Measurements from ENCODE around the gene KRT1.

The KRT1 gene

DNA sequence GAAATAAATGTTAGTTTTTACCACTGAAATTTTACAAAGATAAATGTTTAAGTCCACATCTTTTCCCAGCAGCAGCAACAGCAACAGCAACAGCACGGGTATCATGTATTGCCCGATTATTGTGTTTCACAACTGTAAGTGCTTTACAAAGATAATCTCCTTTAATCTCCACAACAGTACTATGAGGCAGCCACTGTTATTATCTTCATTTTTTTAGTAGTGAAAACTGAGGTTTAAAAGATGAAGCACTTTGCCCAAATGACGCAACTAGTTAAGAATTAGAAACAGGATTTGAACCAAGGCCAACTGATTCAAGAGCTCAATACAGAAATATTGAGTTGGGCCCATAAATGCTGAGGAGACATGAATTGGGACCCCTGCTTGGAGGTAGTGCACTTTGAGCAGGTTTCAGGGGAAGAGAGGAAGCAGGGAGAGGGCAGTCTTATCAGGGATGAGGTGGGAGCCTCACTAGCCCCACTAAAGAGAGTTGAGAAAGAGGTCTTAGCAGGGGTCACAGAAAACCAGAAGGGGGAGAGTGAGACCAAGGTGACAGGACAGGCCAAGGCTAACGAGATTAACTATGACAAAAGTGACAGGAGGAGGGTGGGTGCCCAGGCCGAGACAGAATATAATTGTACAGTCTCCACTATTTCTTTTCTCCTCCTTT lies 43.5 kb downstream of the KRT1 start:
- no peaks in the 10 kb centered on the region for H4K20me1 ChIP-seq (ENCODE audit: low read depth, low read length)

DNA sequence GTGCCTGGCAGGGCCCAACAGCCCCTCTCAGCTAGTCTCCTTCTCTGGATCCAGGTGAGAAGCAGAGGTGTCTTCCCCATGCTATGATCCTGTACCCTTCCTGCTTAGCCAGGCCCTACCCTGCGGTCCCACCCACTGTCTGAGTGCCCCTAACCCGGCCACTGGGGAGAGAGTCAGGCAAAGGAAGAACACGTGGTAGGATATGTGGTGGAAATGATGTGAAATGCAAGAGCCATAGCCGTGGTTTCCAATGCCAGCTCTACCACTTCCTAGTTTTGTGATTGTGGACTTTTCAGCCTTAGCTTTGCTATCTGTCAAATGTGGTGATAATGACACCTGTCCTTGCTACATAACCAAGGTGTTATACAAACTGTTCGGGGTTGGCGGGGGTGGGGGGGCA lies 44.0 kb downstream of the KRT1 start:
- H3K36me3 ChIP-seq (ENCODE audit: low read length): no peaks in the 10 kb centered on the region
- no peak overlapping the region for H3K4me2 ChIP-seq (ENCODE audit: low read depth, low read length, poor library complexity, severe bottlenecking)
- no peak overlapping the region for H3K27ac ChIP-seq (ENCODE audit: low read depth, low read length)
- no peaks in the 10 kb centered on the region for H3K27me3 ChIP-seq (ENCODE audit: low read length)
- H3K4me3 ChIP-seq (ENCODE audit: insufficient read depth, low read length, poor library complexity, severe bottlenecking): no peak overlapping the region
- H3K9me2 ChIP-seq (replicated peaks; ENCODE audit: insufficient read depth, low read length): no peaks in the 10 kb centered on the region
- H4K20me1 ChIP-seq (ENCODE audit: low read depth, low read length): no peaks in the 10 kb centered on the region
- H2AFZ ChIP-seq (ENCODE audit: low read depth, low read length, severe bottlenecking): no peak overlapping the region
- no peak overlapping the region for H3K9ac ChIP-seq (ENCODE audit: low read length)
- no peaks in the 10 kb centered on the region for H3K79me2 ChIP-seq (ENCODE audit: insufficient read depth, low read length)
- H3K9me3 ChIP-seq (ENCODE audit: insufficient read depth, low read length): no peaks in the 10 kb centered on the region
- TF ChIP-seq, protein P1, sequence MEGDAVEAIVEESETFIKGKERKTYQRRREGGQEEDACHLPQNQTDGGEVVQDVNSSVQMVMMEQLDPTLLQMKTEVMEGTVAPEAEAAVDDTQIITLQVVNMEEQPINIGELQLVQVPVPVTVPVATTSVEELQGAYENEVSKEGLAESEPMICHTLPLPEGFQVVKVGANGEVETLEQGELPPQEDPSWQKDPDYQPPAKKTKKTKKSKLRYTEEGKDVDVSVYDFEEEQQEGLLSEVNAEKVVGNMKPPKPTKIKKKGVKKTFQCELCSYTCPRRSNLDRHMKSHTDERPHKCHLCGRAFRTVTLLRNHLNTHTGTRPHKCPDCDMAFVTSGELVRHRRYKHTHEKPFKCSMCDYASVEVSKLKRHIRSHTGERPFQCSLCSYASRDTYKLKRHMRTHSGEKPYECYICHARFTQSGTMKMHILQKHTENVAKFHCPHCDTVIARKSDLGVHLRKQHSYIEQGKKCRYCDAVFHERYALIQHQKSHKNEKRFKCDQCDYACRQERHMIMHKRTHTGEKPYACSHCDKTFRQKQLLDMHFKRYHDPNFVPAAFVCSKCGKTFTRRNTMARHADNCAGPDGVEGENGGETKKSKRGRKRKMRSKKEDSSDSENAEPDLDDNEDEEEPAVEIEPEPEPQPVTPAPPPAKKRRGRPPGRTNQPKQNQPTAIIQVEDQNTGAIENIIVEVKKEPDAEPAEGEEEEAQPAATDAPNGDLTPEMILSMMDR (IDR thresholded peaks at IDR 0.05; ENCODE audit: insufficient read depth, low read length, poor library complexity, severe bottlenecking): no peak
- no peak for TF ChIP-seq EZH2phosphoT487 (conservative IDR thresholded peaks at IDR 0.05; ENCODE audit: low read length)
- H3F3A ChIP-seq (ENCODE audit: insufficient read depth): no peaks in the 10 kb centered on the region

More for the DNA sequence above, 43.5 kb downstream of the KRT1 start:
- no peak overlapping the region for H3K9ac ChIP-seq (ENCODE audit: low read length)
- no peak overlapping the region for H3K27ac ChIP-seq (ENCODE audit: low read depth, low read length)
- no peak for TF ChIP-seq EZH2phosphoT487 (conservative IDR thresholded peaks at IDR 0.05; ENCODE audit: low read length)
- TF ChIP-seq, protein P1 (IDR thresholded peaks at IDR 0.05; ENCODE audit: insufficient read depth, low read length, poor library complexity, severe bottlenecking): no peak
- H3K4me3 ChIP-seq (ENCODE audit: insufficient read depth, low read length, poor library complexity, severe bottlenecking): no peak overlapping the region
- H3K79me2 ChIP-seq (ENCODE audit: insufficient read depth, low read length): no peaks in the 10 kb centered on the region
- H3K9me2 ChIP-seq (replicated peaks; ENCODE audit: insufficient read depth, low read length): no peaks in the 10 kb centered on the region
- no peaks in the 10 kb centered on the region for H3F3A ChIP-seq (ENCODE audit: insufficient read depth)
- no peaks in the 10 kb centered on the region for H3K36me3 ChIP-seq (ENCODE audit: low read length)
- H3K9me3 ChIP-seq (ENCODE audit: insufficient read depth, low read length): no peaks in the 10 kb centered on the region
- no peak overlapping the region for H3K4me2 ChIP-seq (ENCODE audit: low read depth, low read length, poor library complexity, severe bottlenecking)
- no peaks in the 10 kb centered on the region for H3K27me3 ChIP-seq (ENCODE audit: low read length)
- H2AFZ ChIP-seq (ENCODE audit: low read depth, low read length, severe bottlenecking): no peak overlapping the region

DNA sequence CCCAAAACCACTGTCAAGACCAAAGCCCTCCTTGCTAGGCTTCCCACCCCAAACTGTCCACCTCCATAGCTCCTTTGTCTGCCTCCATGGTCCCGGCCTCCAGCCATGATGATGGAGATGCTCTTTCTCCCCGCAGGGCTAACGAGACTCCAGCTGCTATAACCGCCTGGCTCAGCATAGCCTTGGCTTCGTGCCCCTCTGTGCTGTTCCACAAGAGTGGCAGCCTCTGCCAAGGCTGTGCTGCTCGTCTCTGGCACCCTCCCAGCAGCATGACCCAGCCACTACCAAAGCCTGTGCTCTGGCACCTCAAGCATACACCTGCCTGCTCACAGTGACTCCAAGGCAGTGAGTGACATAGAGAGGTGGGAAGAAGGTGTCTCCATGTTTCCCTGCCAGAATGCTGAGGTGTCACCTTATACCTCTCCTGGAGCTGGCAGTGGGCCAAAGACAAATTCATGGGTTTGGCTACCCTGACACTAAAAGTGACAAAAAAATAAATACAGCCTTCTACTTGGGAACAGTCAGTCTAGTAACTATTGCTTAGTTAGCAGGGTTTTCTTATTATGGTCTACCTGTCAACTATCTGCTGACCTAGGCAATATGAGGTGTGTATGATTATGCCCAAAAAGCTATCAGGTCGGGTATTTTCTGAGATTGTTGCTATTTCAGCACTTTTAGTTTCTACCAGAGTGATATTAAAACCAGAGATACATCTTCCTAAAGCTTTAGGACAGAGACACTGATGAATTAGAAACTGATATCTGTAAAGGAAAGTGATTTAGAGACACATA lies 45.7 kb downstream of the KRT1 start:
- H3K27ac ChIP-seq (ENCODE audit: low read depth, low read length): no peak overlapping the region
- TF ChIP-seq, protein P1 (IDR thresholded peaks at IDR 0.05; ENCODE audit: insufficient read depth, low read length, poor library complexity, severe bottlenecking): no peak
- no peak for TF ChIP-seq EZH2phosphoT487 (conservative IDR thresholded peaks at IDR 0.05; ENCODE audit: low read length)
- no peak overlapping the region for H3K4me2 ChIP-seq (ENCODE audit: low read depth, low read length, poor library complexity, severe bottlenecking)
- H4K20me1 ChIP-seq (ENCODE audit: low read depth, low read length): no peaks in the 10 kb centered on the region
- no peaks in the 10 kb centered on the region for H3K36me3 ChIP-seq (ENCODE audit: low read length)
- no peaks in the 10 kb centered on the region for H3K9me2 ChIP-seq (replicated peaks; ENCODE audit: insufficient read depth, low read length)
- H3K4me3 ChIP-seq (ENCODE audit: insufficient read depth, low read length, poor library complexity, severe bottlenecking): no peak overlapping the region
- H3K9me3 ChIP-seq (ENCODE audit: insufficient read depth, low read length): no peaks in the 10 kb centered on the region
- no peaks in the 10 kb centered on the region for H3K27me3 ChIP-seq (ENCODE audit: low read length)
- no peak overlapping the region for H3K9ac ChIP-seq (ENCODE audit: low read length)
- no peaks in the 10 kb centered on the region for H3F3A ChIP-seq (ENCODE audit: insufficient read depth)
- no peaks in the 10 kb centered on the region for H3K79me2 ChIP-seq (ENCODE audit: insufficient read depth, low read length)
- no peak overlapping the region for H2AFZ ChIP-seq (ENCODE audit: low read depth, low read length, severe bottlenecking)

All from SU-DHL-6 (cell line).